ENCODE results near the gene RAET1E.
"Not testable (repeated sequence)": the region's sequence is repeated elsewhere in the genome, so short reads cannot be mapped to it uniquely, and the experiment has no call there.

The RAET1E gene

DNA sequence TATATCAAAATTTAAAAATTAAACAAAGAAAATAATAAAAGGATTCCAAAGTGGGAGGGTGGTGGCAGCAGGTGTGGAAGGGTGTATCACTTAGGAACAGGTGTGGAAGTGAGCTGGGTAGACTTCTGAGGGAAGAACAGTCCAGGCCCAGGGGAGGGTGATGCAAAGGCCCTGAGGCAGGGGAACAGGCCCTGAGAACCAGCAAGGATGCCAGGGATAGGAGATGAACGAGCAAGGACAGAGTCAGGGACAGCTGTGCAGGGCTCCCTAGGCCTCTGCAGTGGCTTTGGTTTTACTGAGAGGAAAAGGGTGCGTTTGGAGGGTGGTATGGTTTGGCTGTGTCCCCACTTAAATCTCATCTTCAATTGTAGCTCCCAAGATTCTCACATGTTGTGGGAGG lies 9.4 kb upstream of the RAET1E start:
- no peak for DNase-seq

GRCh38 chr6:149906405-149906804 lies 8.5 kb upstream of the RAET1E start:
- DNase-seq, result no peak

DNA sequence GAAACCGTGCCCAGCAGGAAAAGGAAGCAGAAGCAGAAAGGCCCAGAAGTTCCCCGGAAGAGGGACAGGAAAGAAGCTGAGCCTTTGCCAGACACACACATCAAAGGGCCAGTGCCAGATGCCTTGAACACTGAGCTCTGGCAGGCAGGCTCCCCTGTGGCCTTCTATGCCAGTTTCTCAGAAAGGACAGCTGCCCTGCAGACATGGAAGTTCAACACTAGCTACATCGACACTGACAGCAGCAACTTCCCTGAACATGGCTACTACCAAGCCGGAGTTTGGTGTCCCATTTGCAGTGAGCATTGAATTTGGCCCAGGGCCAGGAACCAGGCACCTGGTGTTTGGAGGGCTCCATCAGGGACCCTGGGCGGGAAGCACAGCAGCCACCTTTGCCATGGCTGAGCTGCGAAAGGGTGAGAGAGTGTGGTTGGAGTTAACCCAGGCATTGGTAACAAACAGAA lies 8.0 kb upstream of the RAET1E start:
- DNase-seq, result no peak

- no peak for DNase-seq
These were observed 7.5 kb upstream of the RAET1E start for GRCh38 chr6:149905371-149905910.

GRCh38 chr6:149904661-149905370 lies 6.9 kb upstream of the RAET1E start:
- no peak for DNase-seq

- no peak for DNase-seq
These were observed 6.2 kb upstream of the RAET1E start for GRCh38 chr6:149903938-149904611.

- DNase-seq, result no peak
These were observed 3.7 kb upstream of the RAET1E start for GRCh38 chr6:149901444-149902140.

GRCh38 chr6:149900620-149901443 lies 2.9 kb upstream of the RAET1E start:
- no peak for DNase-seq

GRCh38 chr6:149899926-149900619 lies 2.2 kb upstream of the RAET1E start:
- DNase-seq, result no peak

- no peak for DNase-seq
These were observed 1.6 kb upstream of the RAET1E start for GRCh38 chr6:149899486-149899885.

DNA sequence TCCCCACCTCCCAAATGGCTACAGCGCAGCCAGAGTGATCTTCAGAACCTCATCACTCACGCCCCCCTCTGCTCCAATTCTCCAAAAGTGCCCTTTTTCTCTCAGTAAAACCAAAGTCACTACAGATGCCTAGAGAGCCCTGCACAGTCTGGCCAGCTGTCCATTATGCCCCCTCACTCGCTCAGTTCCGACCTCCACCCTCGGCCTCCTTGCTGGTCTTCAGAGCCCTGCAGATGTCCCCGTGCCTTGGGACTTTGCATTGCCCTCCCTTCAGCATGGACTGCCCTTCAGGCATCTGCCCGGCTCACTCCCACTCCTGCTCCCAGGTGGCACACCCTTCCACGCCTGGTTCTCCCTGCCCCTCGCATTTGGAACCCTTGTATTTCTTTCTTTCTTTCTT lies 1.1 kb upstream of the RAET1E start:
- DNase-seq, result no peak

GRCh38 chr6:149897015-149897697 lies 757 bp downstream of the RAET1E start:
- DNase-seq, result no peak

DNA sequence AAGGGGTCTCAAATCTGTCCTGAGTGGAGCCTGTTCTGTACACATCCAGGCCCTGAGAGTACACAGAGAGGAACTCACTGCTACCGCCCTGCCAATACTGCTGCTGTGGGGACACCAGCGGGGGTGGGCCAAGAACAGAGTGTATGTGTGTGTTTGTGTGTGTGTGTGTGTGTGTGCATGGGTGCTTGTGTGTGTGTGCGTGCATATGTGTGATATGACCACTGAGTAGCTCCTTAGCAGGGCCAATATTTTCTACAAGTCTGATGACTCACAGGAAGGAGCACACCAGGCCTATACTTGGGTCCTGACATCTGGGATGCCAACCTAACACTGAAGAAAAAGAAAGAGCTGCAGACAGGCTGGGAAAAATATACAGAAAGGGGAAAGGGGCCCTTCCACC lies 1.4 kb downstream of the RAET1E start:
- no peak for DNase-seq

- DNase-seq, result peak; percentile 8
These were observed 2.1 kb downstream of the RAET1E start for GRCh38 chr6:149895833-149896271.

DNA sequence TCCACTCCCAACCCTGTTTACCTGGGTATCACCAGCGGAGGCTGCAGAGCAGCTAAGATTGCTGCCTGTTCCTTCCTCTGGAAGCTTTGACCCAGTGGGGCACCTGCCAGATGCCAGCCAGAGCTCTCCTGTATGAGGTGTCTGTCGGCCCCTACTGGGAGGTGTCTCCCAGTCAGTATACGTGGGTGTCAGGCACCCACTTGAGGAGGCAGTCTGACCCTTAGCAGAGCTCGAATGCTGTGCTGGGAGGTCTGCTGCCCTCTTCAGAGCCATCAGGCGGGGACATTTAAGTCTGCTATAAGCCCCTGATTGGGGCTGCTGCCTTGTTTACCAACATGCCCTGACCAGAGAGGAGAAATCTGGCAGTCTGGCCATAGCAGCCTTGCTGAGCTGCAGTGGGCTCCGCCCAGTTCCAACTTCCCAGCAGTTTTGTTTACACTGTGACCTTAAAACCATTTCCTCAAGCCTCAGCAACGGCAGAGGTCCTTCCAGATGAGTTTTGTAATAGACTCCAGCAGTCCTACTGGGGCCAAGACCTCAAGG lies 2.8 kb downstream of the RAET1E start:
- DNase-seq, result no peak

GRCh38 chr6:149891864-149892263 lies 6.0 kb downstream of the RAET1E start:
- not testable (repeated sequence) for DNase-seq

- no peak for DNase-seq
These were observed 6.7 kb downstream of the RAET1E start for GRCh38 chr6:149891259-149891658.

DNA sequence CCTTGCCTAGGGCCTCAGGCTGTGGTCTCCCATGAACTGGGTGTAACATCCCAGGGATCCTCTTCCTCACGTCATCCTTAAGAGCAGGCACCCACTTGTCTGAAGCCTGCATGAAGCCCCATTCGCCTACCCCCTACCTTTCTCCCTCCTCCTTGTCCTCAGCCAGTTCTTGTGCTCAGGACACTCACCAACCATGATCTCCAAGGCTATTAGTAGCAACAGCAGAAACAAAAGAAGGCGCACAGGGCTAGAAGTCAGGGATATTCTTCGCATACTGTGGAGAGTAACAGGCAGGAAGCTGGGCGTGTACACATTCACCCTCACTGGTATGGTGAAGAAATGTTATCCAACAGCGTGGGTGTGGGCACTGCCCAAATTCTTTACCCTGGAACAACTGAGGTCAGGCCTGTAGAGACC lies 7.3 kb downstream of the RAET1E start:
- no peak for DNase-seq

- no peak for DNase-seq
These were observed 8.6 kb downstream of the RAET1E start for GRCh38 chr6:149889326-149889725.

GRCh38 chr6:149888659-149889058 lies 9.3 kb downstream of the RAET1E start:
- no peak for DNase-seq

GRCh38 chr6:149888093-149888492 lies 9.8 kb downstream of the RAET1E start:
- DNase-seq, result no peak
